GM21515 (cell line): ENCODE measurements around the gene CTBP2.
"Not testable (repeated sequence)": the region's sequence is repeated elsewhere in the genome, so short reads cannot be mapped to it uniquely, and the experiment has no call there.

Source experiments
- ATAC-seq: cut with Tn5 transposase; IDR thresholded peaks from one replicate; pipeline ENCODE4 v1.9.1; 2021; ENCODE audit not compliant: unreplicated experiment

Gene CTBP2

DNA sequence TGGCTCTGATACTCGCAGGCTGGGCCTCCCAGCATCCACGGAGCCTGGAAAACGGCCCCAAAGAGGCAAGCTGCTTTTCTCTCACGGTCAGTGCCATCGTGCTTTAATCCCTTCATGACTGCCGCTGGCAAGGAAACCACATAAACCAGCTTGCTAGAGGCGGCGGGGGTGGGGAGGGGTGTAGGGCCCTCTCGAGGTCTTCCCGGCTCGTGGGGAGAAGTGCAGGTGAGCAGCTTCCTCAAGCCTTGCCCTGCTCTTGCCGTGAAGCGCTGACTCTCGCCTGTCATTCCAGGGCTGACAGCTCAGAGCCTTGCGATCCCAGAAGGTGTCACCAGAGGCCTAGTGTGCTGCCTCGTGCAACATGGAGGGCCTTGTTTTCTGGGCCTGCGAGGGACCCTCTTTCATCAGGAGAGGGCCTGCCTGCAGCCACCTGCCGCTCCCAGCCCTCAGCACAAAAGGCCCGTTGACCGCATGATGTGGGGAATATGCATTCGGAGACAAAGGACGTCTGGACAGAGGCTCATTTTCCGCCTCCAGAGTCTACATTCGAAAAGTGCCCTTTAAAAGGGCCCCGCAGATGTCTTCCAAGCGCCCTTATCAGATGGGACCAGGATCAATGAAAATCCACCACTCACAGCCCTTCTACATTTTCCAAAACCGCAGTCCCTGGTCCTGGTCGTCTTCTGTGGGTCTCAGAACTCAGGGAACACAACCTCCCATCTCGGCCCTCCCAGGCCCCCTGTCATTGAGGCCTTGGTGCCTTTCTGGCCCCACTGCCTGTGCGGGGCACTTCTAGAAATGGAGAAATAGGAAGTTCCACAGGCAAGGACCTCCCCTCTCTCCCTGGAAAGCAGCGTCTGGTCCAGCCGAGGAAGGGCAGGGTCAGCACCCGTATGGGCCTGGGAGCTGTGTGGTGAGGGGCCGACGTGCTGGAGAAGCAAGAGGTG lies 159.7 kb downstream of the CTBP2 start:
- ATAC-seq, result no peak

GRCh38 chr10:124999433-125000365 lies 160.7 kb downstream of the CTBP2 start:
- no peak for ATAC-seq

- no peak for ATAC-seq
Observed at GRCh38 chr10:124998624-124999291, 161.6 kb downstream of the CTBP2 start.

DNA sequence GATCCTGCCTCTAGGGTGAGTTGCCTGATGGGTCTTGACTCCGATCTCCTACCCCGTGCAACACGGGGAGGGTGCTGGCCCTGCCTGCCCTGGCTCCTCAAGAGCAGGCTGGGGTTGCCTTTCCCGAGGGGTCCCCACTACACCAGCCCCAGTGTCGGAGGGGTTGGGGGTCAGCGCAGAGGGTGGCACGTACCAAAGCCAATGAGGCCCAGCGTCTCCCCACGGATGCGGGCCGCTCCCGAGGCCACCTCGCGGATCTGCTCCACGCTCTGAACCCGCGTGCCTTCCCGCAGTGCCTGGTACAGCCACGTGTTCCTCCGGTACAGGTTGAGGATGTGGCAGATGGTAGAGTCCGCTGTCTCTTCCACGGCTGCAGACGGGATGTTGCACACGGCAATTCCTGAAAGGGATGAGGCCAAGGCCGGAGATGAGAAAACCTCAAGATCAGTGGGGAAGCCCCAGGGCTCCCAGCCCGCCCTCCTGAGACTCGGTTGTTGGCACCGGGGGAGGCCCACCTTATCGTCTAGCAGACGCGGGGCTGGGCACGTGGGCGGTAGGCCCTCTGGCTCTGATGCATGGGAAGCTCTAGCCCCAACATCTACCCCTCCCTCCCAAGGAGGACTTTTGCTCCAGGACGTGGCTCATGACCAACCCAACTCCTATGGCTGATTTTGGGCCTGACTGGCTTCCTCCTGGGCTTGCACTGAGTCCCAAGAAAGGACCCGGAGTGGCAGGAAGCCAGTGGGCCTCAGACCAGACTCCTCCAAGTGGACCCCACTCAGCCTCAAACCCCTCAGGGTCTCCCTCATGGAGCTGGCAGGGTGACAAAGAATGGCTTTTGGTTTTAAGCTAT lies 162.4 kb downstream of the CTBP2 start:
- no peak for ATAC-seq

DNA sequence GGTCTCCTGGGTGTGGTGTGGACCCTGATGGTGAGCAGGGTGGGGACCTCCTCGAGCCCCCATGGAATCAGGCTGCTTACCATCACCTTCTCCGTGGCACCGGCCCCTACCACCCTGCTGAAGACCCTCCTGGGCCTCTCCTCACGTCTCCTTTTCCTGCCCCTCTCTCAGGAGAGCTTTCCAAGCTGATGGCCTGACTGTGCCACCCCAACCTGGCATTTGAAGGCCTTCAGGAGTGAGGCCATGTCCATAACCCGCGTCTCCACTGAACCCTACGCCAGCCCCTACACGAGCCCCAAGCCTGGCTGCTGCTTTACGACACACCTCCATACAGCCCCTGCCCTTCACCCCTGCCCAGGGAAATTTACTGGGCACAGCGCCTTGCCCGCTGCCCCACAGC lies 163.1 kb downstream of the CTBP2 start:
- no peak for ATAC-seq

GRCh38 chr10:124996854-124997215 lies 163.5 kb downstream of the CTBP2 start:
- no peak for ATAC-seq

DNA sequence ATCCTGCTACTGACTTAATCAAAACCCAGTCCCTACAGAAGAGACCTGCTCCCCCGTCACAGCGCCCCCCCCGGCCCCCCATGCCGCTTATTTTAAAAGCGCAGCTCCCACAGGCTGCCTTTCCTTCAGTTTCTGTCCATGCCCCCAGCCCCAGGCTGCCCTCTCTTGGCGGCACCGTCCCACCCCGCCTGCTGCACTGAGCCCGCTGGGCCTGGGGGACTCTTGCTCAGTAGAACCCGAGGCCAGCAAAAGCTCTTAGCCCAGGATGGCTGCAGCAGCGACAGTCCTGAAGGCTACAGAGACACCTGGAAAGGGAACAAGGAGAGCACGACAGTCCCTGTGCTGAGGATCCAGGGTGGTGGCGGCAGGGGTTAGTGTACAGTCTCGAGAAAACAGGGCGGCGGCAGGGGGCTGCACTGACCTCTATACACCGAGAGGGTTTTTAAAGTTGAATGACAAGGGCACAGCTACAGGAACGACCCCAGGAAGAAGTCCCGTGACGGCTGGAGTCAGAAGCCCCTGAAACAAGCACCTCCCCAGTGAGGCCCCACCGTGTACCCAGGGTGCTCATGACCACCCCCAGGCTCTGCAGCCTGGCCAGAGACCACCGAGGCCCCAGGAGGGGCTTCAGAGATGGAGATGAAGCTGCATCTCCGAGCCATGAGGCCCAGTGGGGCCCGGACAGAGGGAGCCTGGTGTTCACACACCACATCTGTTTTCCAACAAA lies 164.1 kb downstream of the CTBP2 start:
- ATAC-seq, result no peak

DNA sequence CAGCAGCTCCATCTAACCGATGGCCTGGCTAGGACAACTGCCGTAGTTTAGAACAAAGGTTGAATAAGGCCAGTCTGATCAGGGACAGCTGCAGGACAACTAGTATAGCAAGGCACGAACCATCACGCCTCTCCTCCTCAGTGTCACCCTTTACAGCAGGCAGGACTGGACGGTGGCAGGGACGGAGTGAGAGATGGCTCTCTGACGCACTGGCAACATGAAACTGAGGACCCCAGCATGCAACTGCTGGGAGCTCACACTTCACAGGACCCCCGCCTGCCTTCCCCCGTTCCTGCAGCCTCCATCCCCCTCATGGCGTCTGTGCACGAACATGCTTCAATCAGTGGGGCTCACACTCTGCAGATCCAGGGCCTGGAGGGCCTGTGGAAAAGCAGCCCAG lies 164.8 kb downstream of the CTBP2 start:
- ATAC-seq, result no peak

GRCh38 chr10:124994573-124995473 lies 165.5 kb downstream of the CTBP2 start:
- ATAC-seq, result no peak

GRCh38 chr10:124993736-124994451 lies 166.5 kb downstream of the CTBP2 start:
- ATAC-seq, result no peak

- ATAC-seq, result no peak
Observed at GRCh38 chr10:124993345-124993708, 167.0 kb downstream of the CTBP2 start.

DNA sequence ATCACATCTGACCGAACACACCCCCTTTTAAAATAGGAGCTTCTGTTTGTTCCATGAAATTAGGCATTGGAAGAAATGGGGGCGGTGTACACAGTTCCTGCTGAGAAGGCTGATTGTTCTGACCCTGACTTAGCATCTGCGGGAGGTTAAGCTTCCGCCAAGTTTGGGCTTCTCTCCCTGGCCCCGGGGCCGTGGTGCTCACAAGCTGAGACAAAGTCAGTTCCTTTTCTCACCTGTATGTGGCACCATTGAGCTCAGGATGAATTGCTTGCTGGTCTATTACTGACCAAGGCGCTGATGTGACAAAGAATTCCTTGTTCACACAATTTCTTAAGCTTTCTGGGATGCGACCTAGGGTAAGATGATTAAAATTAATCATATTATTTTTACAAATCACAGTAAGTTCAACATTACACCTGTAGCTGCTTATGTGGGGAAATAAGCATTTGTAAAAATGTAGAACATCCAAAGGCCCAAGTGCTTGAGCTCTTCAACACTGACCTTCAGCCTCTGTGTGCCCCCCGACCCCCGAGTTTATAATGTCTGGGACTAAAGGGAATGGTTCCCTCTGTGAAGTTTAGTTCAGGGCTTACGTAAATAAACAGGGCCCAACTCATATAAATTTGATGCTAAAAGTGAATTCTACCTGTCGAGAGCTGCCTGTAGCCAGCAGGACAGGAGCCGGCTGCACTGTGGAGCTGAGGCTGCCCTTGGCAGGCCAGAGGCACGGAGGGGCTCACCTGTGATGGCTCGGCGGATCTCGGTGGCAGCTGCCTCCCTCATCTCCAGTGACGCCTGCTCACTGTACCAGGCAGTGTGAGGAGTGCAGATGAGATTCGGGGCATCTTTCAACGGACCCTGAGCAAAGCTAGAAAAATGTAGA lies 167.7 kb downstream of the CTBP2 start:
- ATAC-seq, result peak; percentile 69

DNA sequence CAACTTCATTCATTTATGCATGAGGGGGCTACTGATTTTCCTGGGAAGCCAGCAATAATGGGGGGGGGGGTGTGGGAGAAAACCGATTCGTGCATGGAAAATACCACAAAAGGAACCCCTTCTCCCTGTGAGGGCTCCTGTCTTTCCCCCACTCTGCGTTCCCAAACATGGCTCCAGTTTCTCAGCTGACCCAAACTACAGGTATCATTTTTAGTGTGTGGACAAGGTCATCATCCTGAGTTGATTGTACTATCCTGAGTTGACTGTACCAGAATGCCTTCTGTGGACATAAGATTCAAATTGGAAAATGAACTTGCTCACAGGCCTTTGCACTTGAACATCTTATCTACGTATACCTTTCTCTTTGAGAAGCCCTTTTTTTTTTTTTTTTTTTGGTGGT lies 168.5 kb downstream of the CTBP2 start:
- no peak for ATAC-seq

- ATAC-seq, result no peak
Observed at GRCh38 chr10:124990671-124991625, 169.4 kb downstream of the CTBP2 start.

- no peak for ATAC-seq
Observed at GRCh38 chr10:124989526-124989925, 170.8 kb downstream of the CTBP2 start.

GRCh38 chr10:124988753-124989152 lies 171.6 kb downstream of the CTBP2 start:
- ATAC-seq, result not testable (repeated sequence)
